HK-2 (cell line): ENCODE data around the gene UROC1.
"Not testable (repeated sequence)": the region's sequence is repeated elsewhere in the genome, so short reads cannot be mapped to it uniquely, and the experiment has no call there.

Source experiments
- DNase-seq: peaks from one replicate; pipeline ENCODE4 v3.0.0-alpha.2; 2018; ENCODE audit not compliant: unreplicated experiment

Gene UROC1

DNA sequence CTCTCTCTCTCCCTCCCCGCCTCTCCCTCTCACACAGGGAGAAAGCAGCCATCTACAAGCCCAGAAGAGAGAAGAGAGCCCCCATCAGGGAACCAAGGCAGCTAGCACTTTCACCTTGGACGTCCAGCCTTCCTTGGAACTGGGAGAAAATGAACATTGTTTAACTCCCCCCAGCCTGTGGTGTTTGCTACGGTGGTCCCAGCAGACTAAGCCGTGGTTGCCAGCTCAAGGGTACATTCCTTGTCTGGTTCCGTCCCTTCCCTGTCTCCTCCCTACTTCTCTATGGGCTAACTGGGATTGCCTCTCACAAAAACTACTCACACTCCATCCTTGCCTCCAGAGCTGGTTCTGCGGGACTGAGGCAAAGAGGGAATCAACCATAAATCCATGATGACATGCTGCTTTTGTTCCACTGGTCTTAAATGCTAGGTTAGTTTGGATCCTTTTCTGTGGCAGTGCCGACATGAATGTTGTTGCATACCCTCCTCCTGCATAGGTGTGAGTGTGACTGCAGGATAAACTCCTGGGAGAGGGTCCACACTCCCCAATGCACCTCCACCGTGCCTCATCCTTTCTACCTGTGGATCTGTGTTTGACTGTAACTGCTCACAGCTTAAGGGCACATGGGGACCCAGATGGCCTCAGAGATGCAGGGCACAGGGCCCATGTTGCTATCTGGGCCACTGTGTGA is 29.1 kb upstream of the UROC1 start:
- DNase-seq, result no peak

DNA sequence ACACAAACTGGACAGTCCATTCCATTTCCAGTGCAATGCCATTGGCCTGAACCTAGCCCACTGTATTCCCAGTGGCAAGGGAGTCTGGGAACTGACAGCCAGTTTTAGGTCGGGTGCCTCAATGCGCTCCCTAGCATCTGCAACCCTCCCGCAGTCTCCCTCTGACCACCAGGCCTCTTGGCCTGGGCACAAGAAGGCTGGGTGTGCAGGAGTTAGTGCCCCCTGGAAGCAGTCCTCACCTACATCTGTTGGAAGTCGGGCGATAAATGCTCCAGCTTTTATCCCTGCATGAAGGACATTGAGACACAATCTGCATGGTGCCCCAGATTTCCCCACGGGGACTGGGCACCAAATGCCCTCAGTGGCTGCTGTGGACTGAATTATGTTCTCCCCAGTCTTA is 28.4 kb upstream of the UROC1 start:
- no peak for DNase-seq

DNA sequence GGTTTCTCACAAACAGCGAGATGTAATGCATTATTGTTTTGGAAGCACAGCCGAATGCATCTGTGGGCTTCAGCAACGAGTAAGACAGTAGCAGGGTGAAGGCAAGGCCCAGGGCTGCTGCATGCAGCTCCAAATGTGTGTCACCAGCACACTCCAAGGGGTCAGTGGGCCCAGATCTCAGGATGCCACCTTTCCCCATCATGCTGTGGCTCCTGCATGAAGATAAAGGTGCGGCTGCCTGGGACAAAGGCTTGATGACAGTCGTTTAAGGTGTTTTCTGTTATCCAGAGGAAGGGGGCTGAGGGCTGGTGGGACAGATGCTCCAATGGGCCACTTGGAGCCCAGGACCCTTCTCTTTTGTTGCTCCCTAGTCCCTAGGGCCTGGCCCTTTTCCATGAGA is 28.0 kb upstream of the UROC1 start:
- DNase-seq, result no peak

DNA sequence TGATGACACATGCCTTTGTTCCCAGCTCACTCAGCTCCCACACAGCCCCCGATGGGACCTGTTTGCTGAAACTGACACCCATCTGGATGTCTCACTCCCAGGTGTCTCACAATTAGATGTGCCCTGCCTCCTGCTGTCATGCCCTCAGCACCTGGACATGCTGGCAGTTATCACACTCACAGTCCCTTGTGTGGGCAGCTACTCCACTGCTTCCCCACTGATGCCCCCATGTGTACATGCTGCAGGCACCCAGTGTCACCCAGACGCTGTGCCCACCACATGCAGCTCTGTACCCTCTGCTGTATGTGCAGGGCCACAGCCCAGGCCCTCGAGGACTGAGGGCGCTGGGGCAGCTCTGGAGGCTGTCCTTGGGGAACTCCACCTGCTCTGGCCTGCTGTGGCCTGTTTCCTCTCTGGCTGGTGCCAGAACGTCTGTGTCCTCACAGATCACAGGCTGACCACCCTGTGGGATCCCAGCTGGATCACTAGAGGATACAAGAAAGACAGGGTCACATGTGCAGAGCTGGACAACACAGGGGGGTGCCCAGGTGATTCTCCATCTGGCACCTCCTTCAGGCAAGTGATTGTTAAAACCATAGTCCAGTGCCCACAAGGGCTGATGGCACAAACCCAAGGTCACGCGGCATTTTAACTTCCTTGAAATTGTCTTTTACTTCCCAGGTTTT is 27.2 kb upstream of the UROC1 start:
- DNase-seq, result no peak

DNA sequence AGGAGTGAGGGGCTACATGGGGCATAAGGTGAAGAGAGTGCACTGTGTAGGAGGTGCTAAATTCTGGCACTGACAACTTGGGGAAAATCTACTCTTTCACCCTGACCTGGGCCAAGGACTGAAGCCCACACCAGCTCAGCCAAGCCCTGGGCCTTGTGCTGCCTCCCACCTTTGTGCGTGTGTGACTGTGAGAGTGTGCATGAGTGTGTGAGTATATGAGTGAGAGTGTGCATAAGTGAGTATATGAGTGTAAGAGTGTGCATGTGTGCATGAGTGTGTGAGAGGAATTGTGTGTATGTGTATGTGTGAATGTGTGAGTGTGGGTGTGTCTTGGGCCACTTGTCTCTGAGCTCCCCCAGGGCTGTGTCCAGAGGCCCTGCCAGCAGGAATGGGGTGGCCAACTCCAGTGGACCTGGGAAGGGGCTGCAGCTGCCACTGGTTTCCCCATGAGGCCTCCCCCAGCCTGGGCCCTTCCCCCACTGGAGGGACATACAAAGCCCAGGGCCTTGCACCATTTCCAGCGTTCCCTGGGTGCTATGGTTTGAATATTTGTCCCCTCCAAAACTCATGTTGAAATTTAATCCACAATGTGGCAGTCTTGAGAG is 26.0 kb upstream of the UROC1 start:
- DNase-seq, result no peak

DNA sequence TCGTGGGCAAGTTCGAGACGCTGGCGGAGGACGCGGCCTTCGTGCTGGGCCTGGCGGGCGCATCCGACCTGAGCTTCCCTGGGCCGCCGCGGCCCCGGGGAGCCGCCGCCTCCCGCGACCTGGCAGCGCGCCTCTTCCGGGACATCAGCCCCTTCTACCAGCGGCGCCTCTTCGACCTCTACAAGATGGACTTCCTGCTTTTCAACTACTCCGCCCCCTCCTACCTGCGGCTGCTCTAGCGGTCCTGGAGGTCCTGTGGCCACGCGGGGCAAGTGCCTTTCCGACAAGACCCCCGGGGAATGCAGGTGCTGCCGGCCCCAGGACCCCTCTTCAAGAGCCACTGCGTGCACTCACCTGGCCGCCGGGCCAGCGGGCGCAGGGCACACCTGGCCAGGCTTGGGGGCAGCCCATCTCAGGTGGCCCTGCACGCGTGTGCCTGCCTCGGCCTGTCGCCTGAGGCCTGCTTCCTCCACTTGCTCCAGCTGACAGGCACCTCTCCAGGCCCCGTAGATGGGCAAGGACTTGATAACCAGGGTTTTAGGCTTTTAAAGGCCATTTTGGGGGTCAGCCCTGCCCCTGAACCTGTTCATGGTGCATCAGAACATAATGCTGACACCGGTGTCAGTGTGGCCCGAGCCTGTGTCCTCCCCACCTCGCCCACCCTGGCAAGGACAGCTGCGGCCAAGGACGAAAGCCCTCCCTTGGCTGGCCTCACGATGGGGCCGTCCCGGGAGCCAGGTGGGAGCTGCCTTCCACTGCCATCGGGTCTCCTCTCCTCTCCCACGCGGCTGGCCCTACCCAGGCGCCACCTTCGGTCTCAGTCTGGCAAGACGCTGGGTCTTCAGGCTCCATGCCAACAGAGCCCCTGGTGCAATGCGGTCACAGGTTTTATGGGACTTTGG is 25.0 kb upstream of the UROC1 start:
- no peak for DNase-seq

DNA sequence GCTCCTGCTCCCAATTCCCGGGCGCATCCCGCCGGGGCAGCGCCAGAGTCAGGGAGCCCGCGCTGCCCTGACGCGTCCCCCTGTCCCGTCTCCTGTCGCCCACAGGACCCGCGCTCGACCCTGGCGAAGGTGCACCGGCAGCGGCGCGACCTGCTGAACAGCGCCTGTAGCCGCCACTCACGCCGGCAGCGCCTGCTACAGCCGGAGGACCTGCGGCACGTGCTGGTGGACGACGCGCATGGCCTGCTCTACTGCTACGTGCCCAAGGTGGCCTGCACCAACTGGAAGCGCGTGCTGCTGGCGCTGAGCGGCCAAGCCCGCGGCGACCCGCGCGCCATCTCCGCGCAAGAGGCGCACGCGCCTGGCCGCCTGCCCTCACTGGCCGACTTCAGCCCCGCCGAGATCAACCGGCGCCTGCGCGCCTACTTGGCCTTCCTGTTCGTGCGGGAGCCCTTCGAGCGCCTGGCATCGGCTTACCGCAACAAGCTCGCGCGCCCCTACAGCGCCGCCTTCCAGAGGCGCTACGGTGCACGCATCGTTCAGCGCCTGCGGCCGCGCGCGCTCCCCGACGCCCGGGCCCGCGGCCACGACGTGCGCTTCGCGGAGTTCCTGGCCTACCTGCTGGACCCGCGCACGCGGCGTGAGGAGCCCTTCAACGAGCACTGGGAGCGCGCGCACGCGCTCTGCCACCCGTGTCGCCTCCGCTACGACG is 24.2 kb upstream of the UROC1 start:
- DNase-seq, result no peak

DNA sequence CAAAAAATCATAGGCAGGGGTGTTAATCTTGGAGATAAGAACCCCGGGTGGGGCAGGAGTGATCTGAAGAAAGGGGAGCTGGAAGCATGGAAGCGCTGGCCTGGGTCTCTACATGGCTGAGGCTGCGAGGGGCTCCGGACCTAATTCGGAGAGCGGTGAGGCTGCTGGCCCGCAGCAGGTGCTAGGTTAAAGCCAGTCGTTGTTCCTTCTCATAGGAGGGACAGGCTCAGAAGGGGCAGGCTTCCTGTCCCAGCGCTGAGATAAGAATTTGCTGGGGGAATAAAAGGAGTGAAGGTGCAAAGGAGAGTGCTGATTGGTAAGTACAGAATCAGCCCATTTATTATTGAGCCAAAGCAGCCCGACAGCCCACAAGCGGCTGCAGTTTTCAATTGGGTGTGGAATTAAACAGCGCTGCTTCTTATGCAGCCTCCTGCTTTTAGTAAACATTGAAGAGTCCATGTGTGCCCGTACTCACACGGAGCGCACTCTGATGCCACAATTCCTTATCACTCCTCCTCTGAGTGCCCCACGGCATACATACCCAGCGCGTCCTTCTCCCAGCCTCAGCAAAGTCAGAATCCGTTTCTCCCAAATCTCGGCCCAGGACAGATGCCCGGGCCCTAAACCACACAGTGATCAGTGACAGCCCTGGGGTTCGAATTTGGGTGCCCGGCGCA is 23.5 kb upstream of the UROC1 start:
- no peak for DNase-seq

DNA sequence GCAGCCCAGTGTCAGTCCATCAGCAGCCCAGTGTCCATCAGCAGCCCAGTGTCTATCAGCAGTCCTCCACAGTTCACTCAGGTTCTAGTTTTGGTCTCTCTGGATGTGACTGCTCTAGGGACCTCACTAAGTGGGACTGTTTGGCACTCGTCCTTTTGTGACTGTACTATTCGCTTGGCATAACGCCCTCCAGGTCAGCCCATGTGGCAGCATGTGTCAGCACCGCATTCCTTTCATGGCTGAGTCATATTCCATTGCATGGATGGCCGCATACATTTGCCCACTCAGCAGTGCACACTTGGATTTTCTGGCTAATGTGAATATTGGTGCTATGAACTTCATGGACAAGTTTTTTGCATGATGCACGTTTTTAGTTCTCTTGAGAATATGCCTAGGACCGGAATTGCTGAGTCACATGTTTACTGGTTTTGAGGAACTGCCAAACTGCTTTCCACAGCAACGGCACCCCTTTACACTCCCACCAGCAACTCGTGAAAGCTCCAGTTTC is 22.8 kb upstream of the UROC1 start:
- peak; percentile 78 for DNase-seq

DNA sequence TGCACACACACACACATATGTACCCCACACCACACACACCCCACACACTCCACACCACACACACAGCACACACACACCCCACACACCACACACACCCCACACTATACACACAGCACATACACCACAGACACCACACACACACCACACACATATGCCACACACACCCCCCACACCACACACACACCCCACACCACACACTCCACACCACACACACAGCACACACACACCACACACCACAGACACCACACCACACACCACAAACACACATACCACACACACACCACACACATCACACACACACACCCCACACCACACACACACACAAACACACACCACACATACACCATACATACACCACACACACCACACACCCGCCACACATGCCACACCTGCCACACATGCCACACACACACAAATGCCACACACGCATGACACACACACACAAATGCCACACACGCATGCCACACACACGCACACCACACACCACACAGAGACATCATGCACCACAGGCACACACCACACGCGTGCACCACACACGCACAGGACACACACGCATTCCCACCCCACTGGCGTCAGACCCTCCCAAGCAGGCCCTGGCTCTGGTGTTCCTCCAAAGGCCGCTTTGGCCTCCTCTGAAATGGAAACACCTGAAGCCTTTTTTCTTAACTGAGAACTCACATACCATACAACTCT is 22.1 kb upstream of the UROC1 start:
- no peak for DNase-seq

DNA sequence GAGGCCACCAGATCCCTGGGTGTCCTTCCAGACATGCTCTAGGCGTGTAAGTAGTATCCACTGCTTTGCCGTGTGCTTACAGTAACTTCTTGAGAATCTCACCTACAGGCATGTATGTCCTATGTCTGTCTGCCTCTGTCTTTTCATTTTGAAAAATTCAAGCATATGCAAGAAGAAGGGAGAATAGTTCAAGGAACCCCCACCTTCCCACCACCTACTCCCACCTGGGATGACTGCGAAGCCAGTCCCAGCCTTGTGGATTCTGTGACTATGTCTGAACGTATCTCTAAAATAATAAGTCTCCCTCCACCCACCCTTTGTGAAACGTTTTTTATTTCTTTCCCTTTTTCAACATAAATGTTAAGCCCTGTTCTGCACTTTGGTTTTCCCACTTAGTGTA is 21.4 kb upstream of the UROC1 start:
- DNase-seq, result no peak

DNA sequence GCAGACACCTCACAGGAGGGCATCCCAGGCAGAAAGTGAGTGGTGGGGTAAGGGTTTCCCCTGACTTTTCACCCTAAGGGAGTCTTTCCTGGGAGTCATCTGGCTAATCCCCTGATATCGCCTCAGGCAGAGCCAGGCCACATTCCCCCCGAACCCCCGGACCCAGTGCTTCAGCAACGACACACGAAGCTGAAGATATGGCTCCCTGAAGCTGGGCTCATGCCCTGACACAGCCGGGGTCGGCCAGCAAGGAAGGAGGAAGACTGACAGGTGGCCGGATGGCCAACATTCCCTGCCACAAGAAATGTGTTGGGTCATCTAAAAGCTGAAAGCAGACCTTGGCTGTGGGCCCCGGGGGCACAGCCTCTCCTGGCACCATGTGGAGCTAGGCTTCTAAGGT is 20.7 kb upstream of the UROC1 start:
- no peak for DNase-seq

DNA sequence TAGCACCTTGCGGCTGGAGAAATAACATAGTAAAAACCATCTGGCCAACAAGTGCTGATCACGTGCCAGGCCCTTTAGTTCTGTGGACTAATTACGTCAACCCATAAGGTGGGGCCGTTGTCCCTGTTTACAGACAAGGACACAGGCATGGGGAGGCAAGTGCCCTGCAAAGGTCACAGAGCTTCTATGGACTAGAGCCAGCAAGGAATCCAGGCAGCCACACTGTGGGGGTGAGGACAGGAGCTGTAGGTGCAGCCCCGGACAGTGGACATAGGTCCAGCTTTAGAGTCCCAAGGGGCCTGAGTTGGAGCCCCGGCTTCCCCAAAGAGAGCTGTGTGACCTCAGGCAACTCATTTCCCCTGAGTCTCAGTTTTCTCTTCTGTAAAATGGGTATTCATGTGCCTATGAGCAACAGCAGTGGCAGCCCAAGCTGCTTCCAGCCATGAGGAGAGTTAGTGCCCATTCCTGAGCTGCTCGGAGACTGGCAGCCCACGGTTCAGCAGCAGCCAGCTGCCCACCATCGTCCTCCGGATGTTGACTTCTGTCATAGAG is 20.2 kb upstream of the UROC1 start:
- DNase-seq, result no peak

DNA sequence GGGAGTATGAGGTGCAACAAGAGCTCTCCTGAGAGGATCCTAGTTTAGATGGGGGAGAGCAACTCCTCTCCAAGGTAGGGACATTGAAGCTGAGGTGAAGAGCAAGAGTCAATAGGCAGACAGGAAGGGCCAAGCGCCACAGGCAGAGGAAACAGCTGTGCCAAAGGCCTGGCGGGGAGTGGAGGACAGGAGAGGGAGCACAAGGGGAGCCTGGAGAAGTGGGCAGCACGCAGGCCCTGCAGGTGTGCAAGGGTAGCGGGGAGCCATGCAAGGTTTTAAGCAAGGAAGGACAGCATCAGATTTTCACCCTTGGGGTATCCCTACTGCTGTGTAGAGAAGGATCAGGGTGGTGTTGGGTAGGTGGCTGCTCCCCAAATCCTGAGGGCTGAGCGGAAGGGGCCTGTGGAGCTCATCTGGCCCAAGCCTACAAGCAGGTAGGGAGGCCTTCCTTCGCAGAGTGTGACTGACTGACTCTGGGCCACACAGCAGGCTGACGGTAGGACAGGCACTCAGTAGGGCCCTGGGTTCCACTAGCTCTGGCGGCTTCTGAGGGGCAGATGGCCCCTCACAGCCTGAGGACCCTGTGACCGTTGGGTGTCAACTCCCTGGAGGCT is 19.6 kb upstream of the UROC1 start:
- no peak for DNase-seq

DNA sequence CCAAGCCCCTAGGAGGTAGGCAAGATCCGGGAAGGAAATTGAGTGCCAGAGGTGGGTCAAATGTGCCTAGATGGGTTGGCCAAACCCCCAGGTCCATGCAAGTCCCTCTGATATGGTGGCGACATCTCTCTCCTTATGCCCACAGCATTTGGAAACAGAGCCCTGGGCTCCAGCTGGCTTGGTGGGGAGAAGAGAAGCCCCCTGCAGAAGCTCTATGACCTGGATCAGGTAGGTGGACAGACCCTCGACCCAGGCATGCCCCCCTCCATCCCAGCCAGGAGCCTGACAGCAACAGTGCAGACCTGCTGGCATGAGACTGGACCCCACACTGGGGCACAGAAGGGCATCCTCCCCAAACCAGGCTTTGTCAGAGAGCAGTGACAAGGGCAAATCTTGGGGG is 18.6 kb upstream of the UROC1 start:
- DNase-seq, result no peak

DNA sequence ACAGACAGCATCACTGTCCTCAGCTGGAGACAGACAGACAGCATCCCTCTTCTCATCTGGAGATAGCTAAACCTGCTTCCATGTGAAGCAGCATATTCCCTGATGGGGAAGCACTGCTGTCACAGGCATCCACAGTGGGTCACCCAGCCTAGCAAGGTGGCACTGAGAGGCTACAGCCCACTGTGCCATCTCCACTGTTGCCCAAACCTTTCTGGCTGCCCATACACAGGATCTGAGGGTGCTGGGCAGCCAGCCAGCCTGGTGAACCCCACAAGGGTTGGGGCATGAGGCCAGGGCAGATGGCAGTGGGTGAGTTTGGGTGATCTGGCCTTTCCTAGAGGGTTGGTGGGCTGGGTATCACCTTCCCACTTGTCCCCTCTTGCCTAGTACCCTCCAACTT is 18.1 kb upstream of the UROC1 start:
- DNase-seq, result no peak

DNA sequence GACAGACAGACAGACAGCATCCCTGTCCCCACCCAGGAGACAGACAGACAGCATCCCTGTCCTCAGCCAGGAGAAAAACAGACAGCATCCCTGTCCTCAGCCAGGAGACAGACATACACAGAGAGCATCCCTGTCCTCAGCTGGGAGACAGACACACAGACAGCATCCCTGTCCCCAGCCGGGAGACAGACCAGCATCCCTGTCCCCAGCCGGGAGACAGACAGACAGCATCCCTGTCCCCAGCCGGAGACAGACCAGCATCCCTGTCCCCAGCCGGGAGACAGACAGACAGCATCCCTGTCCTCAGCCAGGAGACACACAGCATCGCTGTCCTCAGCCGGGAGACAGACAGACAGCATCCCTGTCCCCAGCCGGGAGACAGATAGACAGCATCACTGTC is 17.1 kb upstream of the UROC1 start:
- DNase-seq, result not testable (repeated sequence)

DNA sequence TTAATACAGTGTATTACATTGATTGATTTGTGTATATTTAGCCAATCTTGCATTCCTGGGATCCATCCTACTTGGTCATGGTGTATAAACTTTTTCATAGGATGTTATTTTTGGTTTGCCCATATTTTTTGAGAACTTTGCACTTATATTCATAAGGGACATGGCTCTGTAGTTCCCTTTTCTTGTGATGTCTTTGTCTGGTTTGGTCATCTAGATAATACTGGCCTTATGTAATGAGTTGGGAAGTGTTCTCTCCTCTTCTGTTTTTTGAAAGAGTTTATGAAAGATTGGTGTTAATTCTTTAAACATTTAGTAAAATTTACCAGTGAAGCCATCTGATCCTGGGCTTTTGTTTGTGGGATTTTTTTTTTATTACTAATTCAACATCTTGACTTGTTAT is 15.9 kb upstream of the UROC1 start:
- DNase-seq, result no peak

DNA sequence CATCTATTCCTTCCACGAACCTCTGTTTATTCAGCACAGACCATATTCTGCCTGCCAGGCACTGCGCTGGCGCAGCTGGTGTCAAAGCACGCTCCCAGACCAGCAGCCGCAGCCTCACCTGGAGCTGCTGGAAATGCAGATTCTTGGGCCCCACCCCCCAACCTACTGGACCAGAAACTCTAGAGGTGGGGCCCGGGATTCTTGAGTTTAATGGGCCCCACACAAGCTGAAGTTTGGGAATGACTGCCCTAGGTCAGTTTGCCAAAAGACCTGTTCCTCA is 13.4 kb upstream of the UROC1 start:
- DNase-seq, result no peak
